Skin of body (tissue), 2 donors: ENCODE measurements around the gene OR9A4. TPM values are rescaled to one million over a fixed set of nuclear protein-coding genes. Genes with fewer than 3 reads are reported as not detected.

Source experiments
- DNase-seq: peaks from one replicate; lab custom pipeline; 2025; lab: John Stamatoyannopoulos, UW
- total RNA-seq: library from RNA; depleted of rRNA; stranded (reverse); fragments of >200 nt; gene quantifications from one replicate; pipeline ENCODE4 v1.2.3, GENCODE V29; 2014

The OR9A4 gene
- total RNA-seq, 1 donor from 2014 or later = 0.10 TPM

DNA sequence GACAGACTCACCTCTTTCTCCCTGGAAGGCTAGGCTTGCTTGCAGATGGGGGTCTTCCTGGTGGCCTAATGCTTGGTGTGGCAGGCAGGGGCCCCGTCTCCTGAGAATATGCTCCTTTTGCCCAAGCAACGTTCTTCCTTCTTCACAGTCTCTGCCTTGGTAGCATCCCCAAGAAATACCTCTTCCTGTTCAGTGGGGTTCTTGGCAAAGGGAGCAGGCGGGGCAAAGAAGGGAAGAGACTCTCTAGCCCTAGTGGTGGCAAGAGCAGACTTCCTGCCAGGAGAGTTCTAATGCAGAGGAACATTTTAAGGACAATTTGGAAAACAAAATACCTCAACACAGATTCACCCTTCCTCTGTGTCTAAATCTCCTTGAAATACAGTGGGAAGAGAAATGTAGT lies 30.6 kb downstream of the OR9A4 start, which contains the start of gene CLEC5A:
Gene CLEC5A (minus strand): TSS at position 179 of the 400 bp plus-strand sequence. CDS start 682 bp downstream, outside the sequence.
- no peak for DNase-seq

DNA sequence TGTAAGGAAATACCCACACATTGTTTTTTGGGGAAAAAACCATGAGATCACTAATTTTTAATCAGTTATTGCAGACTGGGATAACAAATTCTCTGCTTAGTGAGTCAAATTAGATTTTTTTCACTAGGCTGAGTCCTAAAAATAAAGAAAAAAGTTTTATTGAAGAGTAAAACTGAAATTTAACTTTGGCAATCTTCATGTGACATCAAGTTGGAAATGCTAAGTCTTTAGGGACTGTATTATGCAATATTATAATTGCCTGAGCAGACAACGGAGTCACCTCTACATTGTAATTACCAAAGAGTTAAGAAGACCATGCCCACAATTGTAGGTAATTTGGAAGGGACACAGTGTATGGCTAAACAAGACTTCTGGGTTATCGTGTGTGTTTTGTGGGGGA lies 32.8 kb downstream of the OR9A4 start:
- no peak for DNase-seq

DNA sequence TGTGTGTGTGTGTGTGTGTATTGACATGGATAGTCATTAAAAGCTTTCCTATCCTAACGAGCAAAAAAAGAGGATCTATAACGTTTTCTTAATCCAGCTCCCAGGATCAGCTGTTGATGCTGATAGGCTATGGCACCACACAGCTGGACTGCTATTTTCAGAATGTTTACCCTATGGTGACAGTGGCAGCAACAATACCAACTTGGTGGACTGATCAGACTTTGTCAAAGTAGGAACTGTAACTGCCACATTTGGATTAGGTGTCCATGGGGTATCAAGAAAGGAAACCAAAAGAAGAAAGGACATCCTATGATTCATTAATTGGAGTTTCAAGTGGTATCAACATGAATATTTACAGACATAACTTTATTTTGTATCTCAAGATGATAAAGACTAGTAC lies 33.3 kb downstream of the OR9A4 start:
- no peak for DNase-seq

DNA sequence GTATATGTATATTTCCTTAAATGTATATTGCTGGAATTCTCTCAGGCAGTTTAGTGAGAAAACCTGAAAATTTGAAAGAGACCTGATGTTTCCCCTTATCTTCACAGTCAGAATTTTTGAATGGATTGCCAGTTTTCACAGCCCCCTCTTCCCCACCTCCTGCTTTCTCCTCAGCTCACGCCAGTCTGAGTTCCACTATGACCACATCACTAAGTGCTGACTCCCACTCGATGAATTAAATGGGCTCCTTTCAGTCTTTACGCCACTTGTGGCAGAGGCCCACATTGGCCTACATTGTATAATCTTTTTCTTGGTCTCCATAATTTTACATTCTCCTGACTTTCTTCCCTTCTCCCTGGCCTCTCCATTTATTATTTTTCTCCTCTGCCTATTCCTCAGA lies 33.7 kb downstream of the OR9A4 start:
- no peak for DNase-seq

DNA sequence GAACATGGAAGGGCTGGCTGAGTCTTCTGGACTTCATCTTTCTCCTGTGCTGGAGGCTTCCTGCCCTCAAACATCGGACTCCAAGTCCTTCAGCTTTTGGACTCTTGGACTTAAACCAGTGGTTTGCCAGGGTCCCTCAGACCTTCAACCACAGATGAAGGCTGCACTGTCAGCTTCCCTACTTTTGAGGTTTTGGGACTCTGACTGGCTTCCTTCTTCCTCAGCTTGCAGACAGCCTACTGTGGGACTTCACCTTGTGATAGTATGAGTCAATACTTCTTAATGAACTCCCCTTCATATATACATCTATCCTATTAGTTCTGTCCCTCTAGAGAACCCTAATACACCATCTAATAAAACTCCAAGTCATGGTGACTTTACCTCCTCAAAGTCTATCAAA lies 34.6 kb downstream of the OR9A4 start:
- DNase-seq = no peak

DNA sequence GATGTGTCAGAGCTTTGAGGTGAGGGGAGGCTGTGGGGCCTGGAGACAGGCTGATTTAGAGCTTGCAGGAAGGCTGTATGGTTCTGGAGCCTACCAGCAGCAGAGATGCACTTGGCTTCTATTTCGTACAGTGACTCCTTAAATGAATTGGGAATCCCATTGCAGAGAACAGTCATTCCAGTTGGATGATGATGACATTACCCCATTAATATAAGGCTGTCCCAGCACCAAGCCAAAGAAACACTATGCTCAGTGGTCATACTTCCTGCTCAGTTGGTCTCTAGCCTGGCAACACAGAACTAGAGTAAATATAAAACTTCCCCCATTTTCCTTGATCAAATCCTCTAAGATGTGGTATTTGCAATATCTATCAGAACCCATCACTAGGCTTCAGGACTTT lies 36.3 kb downstream of the OR9A4 start:
- DNase-seq = no peak

DNA sequence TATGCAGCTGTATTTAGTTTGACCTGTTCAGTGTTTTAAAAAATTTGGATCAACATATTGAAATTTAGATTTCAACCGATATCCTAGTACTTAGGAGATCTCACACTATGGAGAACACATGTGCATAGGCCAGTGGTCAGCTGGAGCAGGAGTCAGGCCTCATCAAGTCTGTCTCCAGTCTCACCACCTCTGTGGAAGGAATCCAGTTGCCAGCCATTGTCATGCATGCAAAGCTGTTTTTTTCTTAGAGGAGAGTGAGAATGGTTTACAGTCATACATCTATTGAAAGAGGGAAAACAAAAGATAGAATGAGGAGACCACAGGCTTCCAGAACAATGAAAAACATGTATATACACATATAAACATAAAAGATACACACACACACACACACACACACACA lies 38.1 kb downstream of the OR9A4 start:
- DNase-seq = no peak

DNA sequence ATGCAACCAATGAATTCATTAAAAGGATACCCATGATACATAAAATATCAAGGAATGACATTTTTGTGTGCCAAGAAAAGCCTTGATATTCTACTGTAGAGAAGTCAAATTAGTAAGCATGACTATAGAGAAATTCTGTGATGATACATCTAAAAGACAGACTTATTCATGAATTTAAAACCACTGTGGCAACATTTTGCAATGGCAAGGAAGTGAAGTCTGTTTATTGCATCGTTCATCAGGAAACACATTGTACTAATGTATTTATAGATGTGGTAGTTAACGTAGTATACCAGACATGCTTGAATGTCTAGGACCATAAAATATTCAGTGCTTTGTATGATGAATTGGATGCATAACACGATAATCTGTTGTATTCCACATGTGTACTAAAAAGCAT lies 39.9 kb downstream of the OR9A4 start:
- no peak for DNase-seq

DNA sequence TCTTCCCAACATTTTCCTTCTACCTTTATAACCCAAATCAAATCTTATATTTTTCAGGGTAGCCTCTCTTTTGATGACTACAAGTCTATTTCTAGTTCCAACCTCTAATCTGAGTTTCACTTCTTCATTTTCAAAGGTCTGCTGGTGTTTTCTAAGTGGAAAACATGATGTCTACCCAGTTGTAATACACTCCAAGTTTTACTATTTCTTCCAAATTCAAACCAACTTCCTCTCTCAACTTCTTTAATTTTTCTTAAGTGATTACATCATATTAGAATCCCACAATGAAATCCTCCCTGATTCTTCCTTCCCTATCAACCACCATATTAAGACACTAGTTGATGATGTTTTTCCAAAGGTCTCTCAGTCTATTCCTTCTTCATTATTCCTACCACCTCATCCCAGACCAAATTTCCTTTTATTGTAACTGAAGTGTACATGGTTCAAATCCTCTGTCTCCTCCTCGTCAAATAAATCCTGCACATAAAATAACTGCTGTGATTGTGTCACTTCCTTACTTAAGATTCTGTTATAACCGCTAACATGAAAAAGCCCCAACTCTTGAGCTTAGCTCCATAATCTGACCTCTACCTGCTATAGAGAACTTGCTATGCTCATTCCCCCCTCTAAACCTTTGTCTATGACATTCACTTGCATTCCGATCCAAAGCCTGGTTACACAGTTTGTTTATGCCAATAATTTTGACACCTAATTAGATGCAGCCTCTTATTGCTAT lies 44.7 kb downstream of the OR9A4 start:
- no peak for DNase-seq

Other genes starting within 250 kb of the OR9A4 start
- 14.7 TPM for gene DENND11, start 214.2 kb upstream of the OR9A4 start, total RNA-seq
- 0.10 TPM for gene WEE2, start 208.0 kb upstream of the OR9A4 start, total RNA-seq
- 80.2 TPM for gene SSBP1, start 178.0 kb upstream of the OR9A4 start, total RNA-seq
- gene TAS2R3, start 152.3 kb upstream of the OR9A4 start, total RNA-seq = 3.6 TPM
- gene TAS2R4, start 139.7 kb upstream of the OR9A4 start, total RNA-seq = 3.1 TPM
- gene TAS2R5, start 126.2 kb upstream of the OR9A4 start, total RNA-seq = 2.8 TPM
- gene PRSS37, start 74.9 kb upstream of the OR9A4 start, total RNA-seq = not detected
- gene CLEC5A, start 30.6 kb downstream of the OR9A4 start, total RNA-seq = 3.8 TPM
- gene TAS2R38, start 57.4 kb downstream of the OR9A4 start, total RNA-seq = not detected
- gene MGAM, start 79.5 kb downstream of the OR9A4 start, total RNA-seq = 3.7 TPM
- gene MGAM2, start 195.3 kb downstream of the OR9A4 start, total RNA-seq = 0.20 TPM